Stimulated activated CD4-positive, alpha-beta T cell treated with anti-CD3 and anti-CD28 coated beads, Interleukin-2, amount 100 ng/mL, for 48 hours (primary cell): Measurements from ENCODE around the gene TYMP.

Experiments used
- DNase-seq, 2 donors: peaks; one replicate each; pipeline ENCODE4 v3.0.0-alpha.2; 2020

Gene TYMP

GRCh38 chr22:50529897-50530579 lies at the start of gene TYMP:
Gene TYMP (minus strand): TSS chr22:50530012. CDS start chr22:50529709, 303 bp downstream.
- DNase-seq, result peak; percentile 65 to 69

GRCh38 chr22:50578776-50579310 lies 49.0 kb upstream of the TYMP start:
- no peak for DNase-seq

GRCh38 chr22:50577987-50578775 lies 48.4 kb upstream of the TYMP start, which contains the start of gene CPT1B:
Gene CPT1B (minus strand): TSS chr22:50578427. CDS start chr22:50577915, 512 bp downstream.
- DNase-seq, result no peak

- no peak for DNase-seq
These were observed 47.8 kb upstream of the TYMP start for GRCh38 chr22:50577697-50577986.

GRCh38 chr22:50576806-50577696 lies 47.2 kb upstream of the TYMP start:
- no peak for DNase-seq

- no peak for DNase-seq
These were observed 46.3 kb upstream of the TYMP start for GRCh38 chr22:50576070-50576469.

- DNase-seq, result no peak
These were observed 45.7 kb upstream of the TYMP start for GRCh38 chr22:50575426-50575941.

- no peak for DNase-seq
These were observed 44.6 kb upstream of the TYMP start for GRCh38 chr22:50574383-50574755.

- no peak for DNase-seq
These were observed 43.9 kb upstream of the TYMP start for GRCh38 chr22:50573491-50574382.

- DNase-seq, result no peak
These were observed 43.2 kb upstream of the TYMP start for GRCh38 chr22:50572965-50573364.

- no peak for DNase-seq
These were observed 41.7 kb upstream of the TYMP start for GRCh38 chr22:50571264-50572175.

- no peak for DNase-seq
These were observed 41.0 kb upstream of the TYMP start for GRCh38 chr22:50570861-50571260.

- no peak for DNase-seq
These were observed 40.2 kb upstream of the TYMP start for GRCh38 chr22:50569896-50570535.

- no peak for DNase-seq
These were observed 39.2 kb upstream of the TYMP start for GRCh38 chr22:50569041-50569459.

GRCh38 chr22:50568626-50569025 lies 38.8 kb upstream of the TYMP start:
- DNase-seq, result no peak

- DNase-seq, result no peak
These were observed 38.0 kb upstream of the TYMP start for GRCh38 chr22:50567721-50568252.

- no peak for DNase-seq
These were observed 34.5 kb upstream of the TYMP start for GRCh38 chr22:50564289-50564688.

- no peak for DNase-seq
These were observed 33.8 kb upstream of the TYMP start for GRCh38 chr22:50563413-50564160.
